SIG-M5 treated with dmso at 0.1 percent for 504 hours (cell line): ENCODE measurements around the gene CEP131.

ENCODE experiments used
- DNase-seq: peaks from one replicate; lab custom pipeline; 2025; ENCODE audit not compliant: unreplicated experiment; lab: John Stamatoyannopoulos, UW

The CEP131 gene

GRCh38 chr17:81238815-81239713 is 16.3 kb upstream of the CEP131 start, which contains the start of the genes NDUFAF8 and TEPSIN:
TSS of gene NDUFAF8 (plus strand) at chr17:81239318. CDS start at chr17:81239364, 46 bp downstream.
TSS of gene TEPSIN (minus strand) at chr17:81239055. CDS start at chr17:81239033, 22 bp downstream.
- peak; percentile 100 for DNase-seq

GRCh38 chr17:81238490-81238814 is 15.7 kb upstream of the CEP131 start:
- DNase-seq: no peak

DNA sequence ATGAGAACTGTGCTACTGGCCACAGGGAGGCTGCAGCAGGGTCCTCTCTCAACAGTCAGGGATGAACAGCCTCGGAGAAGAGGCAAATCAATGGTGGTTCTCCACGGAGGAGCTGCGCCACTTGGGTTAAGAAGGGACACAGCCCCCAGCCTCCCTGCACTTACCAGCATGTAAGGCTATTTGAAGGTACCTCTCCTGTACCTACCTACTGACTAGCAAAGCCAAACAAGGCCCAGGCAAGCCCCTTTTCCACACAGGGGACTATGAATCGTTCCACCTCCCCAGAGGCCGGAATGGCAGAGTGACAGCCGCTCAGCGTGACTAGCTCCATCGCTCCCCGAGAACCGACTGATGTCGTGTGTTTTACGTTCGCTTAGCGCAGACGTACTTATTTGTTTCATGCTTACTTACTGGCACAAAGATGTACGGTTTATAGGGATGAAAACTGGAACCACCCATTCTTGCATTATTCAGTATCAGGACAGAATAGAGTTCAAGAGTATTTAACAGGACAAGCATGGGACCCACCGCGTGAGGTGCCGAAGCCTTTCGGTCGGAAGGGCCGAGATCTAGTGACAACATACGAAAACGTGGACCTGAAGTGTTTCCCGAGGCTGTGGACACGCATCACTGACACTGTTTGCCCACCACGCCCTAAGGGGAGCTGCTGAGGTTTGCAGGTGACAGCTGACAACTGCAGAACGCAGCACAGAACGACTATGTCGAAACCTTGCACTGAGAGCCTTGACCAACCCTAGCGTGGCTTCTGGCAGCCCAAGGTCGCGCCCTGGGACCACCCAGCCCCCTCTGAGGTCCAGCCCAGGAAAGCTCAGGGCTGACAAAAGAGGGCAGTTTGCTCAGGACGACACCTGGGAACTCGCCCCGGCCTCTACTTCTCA is 15.1 kb upstream of the CEP131 start:
- peak; percentile 34 for DNase-seq

- no peak for DNase-seq
Measured at GRCh38 chr17:81236784-81237183, 14.0 kb upstream of the CEP131 start.

DNA sequence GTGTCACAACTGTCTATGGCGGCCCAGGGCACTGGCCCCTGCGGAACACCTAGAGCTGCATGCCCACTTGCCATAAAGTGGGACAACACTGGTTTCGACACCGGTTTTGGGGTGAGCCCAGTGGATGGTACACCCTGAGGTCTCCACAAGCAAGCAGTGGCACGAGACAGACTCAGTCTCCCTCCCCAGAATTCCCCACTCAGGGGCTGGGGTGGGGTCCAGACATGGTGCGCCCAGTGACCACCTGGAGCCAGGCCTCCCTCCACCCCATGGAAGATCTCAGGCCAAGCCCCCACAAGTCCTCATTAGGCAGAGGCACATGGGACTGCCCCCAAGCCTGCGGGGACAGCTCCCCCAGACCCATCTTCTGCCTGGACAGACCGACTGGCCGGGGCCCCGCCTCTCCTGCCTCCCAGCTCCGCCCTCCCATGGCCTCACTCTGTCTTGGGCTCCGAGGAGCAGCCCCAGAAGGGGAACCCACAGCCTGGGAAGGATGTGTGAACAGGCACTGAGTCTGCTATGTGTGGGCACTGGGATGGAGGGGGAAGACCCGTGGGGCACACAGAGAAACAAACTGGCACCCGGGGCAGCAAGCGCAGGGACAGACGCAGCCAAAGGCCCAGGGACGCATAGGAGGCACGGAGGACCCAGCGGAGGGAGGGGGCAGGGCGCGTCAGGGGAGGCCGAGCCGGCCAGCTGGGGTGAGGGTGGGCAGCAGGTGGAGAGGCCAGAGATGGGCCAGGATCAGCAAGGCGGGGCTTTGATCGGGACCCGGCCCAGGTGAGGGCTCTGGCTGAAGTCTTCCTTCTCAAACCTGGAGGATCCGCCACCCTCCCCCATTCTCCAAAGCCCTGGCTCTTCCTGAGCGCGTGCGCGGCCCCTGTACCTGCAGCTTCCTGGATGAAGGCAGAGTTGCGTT is 13.3 kb upstream of the CEP131 start:
- no peak for DNase-seq

- no peak for DNase-seq
Measured at GRCh38 chr17:81234940-81235821, 12.4 kb upstream of the CEP131 start.

- no peak for DNase-seq
Measured at GRCh38 chr17:81234506-81234855, 11.7 kb upstream of the CEP131 start.

GRCh38 chr17:81233811-81234505 is 11.2 kb upstream of the CEP131 start:
- no peak for DNase-seq

GRCh38 chr17:81233316-81233715 is 10.6 kb upstream of the CEP131 start:
- DNase-seq: no peak

DNA sequence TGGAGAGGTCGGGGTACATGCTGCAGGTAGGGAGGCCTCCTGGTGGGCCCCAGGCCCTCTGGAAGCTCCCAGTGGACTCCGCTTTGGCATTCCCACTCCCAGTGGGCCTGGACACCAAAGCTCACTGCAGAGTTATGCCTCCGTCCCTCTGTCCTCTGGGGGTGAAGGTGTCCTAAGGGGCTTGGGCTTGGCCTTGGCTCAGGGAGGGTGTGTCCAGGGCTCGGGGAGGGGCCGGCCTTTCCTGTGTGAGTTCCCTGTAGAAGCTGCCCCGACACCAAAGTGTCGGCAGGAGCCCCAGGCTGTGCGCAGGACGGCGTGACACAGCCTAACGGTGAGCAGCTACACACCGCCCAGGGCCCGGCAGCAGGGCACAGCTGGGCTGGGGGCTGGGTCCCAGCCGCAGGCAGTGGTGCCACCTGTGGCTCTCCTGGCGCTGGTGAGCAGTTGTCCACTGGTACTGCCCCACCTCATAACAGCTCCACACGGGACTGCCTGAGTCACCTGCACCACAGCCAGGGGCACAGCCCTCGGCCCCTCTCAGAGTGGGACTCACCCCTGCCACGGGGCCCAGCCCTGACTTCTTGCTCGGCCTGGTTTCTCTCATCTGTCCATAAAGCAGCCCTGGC is 10.0 kb upstream of the CEP131 start:
- DNase-seq: no peak

DNA sequence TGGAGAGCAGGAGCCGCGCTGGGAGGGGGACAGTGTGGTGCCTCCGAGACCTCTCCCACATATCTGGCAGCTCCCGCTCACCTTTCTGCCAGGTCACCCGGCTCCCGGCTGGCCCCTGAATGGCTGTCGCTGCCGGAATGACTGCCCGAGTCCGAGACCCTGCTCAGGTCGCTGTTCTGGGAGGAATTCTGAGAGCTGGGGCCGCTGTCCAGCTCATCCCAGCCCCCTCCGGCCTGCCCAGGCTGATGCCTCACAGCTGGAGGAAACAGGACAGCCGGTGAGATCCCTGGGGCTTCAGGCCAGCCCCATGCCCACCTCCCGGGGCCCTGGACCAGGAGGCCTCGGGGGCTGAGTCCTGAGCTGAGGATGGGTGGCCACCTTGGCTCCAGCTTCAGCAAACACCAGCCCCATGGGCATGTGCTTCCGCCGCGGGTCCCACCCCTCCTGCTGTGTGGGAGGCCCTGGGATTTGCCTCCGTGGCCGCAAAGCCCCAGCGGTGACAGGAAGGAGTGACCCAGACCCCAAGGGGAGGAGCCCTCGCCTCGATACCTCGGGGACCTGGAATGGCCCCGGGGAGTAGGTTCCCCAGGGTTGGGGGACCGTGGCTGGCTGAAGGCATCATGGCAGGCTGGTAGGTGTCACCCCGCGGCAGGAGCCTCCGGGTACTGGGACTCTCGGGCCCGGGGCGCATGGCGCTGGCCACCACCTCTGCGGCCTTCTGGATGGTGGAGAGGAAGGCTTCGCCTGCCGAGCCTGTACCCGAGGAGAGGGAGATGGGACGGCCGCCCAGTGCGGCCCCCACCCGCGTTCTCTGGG is 9.2 kb upstream of the CEP131 start:
- DNase-seq: no peak

DNA sequence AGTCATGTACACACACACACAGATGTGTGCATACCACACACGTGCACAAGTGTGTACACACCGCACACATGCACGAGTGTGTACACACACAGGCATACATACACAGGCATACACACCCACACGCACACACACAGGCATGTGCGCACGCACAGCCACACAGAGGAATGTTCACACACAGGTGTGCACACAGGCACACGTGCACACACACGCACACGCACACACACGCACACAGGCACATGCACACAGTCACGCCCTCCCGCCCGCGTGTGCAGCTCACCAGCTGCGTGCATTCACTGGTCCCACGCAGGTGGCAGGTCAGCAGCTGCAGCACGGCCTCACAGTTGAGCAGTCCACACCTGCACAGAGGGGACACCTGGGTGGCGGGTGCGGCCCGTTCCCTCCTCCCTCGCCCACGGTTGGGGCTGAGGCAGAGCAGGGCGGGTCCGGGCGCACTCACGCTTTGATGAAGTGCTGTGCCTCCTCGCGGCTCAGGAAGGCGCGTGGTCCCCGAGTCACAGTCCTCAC is 8.4 kb upstream of the CEP131 start:
- DNase-seq: no peak

DNA sequence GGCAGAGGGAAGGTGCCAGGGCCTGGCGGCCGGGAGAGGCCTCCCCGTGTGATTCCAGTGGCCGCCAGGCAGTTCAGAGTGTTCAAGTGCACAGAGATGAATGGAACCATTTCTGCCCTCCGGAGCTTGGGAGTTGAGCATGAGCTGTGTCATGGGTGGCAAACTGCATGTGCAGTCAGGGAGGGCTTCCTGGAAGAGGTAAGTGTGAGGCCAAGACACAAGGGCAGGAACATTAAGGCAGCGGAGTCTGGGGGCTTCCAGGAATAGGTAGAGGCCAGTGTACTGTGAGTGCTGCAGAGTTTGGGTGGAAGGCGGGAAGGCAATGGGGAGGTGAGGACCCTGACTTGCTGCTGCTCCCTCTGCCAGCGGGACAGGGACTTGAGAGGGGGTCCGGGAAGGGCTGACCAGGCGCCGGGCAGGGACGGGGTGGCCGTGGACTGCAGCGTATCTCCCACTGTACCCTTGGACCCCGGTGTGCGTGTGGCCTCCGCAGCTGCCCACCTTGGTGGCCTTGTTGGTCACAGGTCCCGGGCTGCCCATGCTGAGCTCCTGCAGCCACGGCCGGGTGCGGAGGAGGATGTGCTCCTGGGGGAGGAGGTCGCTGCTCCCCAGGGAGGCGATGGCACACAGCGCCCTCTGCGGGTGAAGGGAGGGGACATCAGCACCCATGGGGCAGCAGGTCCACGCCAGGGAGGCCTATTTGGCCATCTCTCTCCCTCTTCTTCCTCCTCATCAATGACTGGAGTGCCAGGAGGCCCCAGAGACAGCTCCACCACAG is 7.5 kb upstream of the CEP131 start:
- DNase-seq: no peak

- DNase-seq: no peak
Measured at GRCh38 chr17:81229666-81229920, 6.8 kb upstream of the CEP131 start.

DNA sequence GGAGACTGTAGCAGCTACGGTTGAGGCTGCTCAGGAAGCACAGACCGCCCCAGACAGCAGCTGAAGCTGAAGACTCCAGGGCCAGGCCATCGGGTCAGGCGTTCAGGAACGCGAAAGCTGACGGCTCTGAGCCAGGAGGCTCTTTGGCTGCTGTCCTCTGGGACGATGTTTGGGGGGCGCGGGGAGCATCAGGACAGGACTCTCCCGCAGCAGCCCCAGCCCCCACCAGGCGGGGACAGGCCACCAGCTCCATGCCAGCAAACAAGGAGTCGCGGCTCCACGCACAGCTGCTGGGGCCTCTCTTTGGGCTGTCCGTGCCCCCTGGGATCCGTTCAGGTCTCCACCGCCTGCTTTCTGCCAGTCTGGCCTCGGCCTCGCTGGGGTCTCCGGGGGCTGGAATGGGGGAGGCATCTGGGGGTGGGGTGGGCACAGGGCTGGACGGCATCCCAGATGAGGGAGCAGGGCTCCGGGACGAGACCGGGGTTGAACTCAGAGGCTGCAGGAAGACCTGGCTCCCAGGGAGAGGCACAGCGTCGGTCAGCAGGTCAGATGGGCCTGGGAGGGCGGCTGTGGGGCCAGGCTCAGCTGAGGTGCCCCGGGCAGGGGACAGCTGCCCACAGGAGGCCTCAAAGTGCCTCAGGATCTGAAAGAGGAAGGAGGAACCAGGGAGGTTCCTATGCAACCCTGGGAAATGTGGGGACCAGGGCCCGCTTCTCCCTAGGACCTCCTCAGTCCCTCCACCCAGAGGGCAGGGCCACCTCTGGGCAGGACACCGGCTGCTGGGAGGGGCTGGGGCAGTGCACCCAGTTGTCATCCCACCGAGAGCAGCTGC is 6.3 kb upstream of the CEP131 start:
- DNase-seq: no peak

GRCh38 chr17:81228420-81228819 is 5.7 kb upstream of the CEP131 start:
- peak; percentile 77 for DNase-seq
